SK-N-SH (cell line): ENCODE data around the gene SPRED1. TPM values are rescaled to one million over a fixed set of nuclear protein-coding genes. Genes with fewer than 3 reads are reported as not detected.

ENCODE experiments used
- CTCF ChIA-PET: fragments of 300-600, 350-600 bp; formaldehyde crosslinking; extraction: SDS; loops from one replicate; lab custom pipeline; 2021; lab: Yijun Ruan, JAX
- POLR2A ChIA-PET: fragments of 350-600 bp; sonication (Branson Sonifier 250); formaldehyde crosslinking; extraction: SDS; loops from one replicate; lab custom pipeline; 2020; ENCODE audit warnings: antibody characterized with exemption, inconsistent platforms; lab: Yijun Ruan, JAX
- DNase-seq: peaks from one replicate; pipeline ENCODE4 v3.0.0; 2012
- H2AFZ ChIP-seq: fragments of 200-600 bp; sonication (generic); 2 replicates; pipeline ENCODE4 v1.8.1; 2016; ENCODE audit warnings: antibody characterized with exemption, mild to moderate bottlenecking, low read depth
- H3F3A ChIP-seq: fragments of 200-600 bp; sonication (generic); replicated peaks from 2 replicates; pipeline ENCODE3; 2016; ENCODE audit warnings: antibody characterized with exemption, mild to moderate bottlenecking; ENCODE audit not compliant: insufficient read depth
- H3K27ac ChIP-seq, 2 experiments: fragments of 200-500 bp in 1 of 2; fragments of 200-600 bp in 1 of 2; sonication (Bioruptor generic) in 1 of 2; sonication (generic), shearing (Covaris generic) in 1 of 2; 2 replicates each; pipeline versions ENCODE4 v1.5.1 to v1.6.1; 2014 to 2016; ENCODE audit warnings: low read depth in 2 of 2, inconsistent platforms in 1 of 2, low read length in 1 of 2, mild to moderate bottlenecking in 1 of 2, mixed read lengths in 1 of 2
- H3K27me3 ChIP-seq: fragments of 200-600 bp; sonication (generic), shearing (Covaris generic); 2 replicates; pipeline ENCODE4 v1.6.1; 2016; ENCODE audit warnings: mixed run types; ENCODE audit not compliant: insufficient read depth
- H3K36me3 ChIP-seq, 2 experiments: fragments of 200-500 bp in 1 of 2; fragments of 200-600 bp in 1 of 2; sonication (Bioruptor generic) in 1 of 2; sonication (generic) in 1 of 2; replicated peaks in 1 of 2; 2 replicates each; pipeline versions ENCODE3 to v1.5.1; 2014 to 2016; ENCODE audit warnings: low read length in 1 of 2, mild to moderate bottlenecking in 1 of 2; ENCODE audit not compliant: insufficient read depth in 2 of 2, control insufficient read depth in 1 of 2
- H3K4me1 ChIP-seq, 2 experiments: fragments of 200-500 bp in 1 of 2; fragments of 200-600 bp in 1 of 2; sonication (Bioruptor generic) in 1 of 2; sonication (generic), shearing (Covaris generic) in 1 of 2; 2 replicates each; pipeline versions ENCODE4 v1.5.1 to v1.6.1; 2014 to 2016; ENCODE audit warnings: low read depth in 1 of 2, low read length in 1 of 2, mixed run types in 1 of 2; ENCODE audit not compliant: insufficient read depth in 2 of 2, control insufficient read depth in 1 of 2
- H3K4me2 ChIP-seq: fragments of 200-600 bp; sonication (generic), shearing (Covaris generic); 2 replicates; pipeline ENCODE4 v1.6.1; 2017; ENCODE audit warnings: mixed run types
- H3K4me3 ChIP-seq, 2 experiments: fragments of 200-500 bp in 1 of 2; fragments of 200-600 bp in 1 of 2; sonication (Bioruptor generic) in 1 of 2; sonication (generic), shearing (Covaris generic) in 1 of 2; 2 replicates each; pipeline versions ENCODE4 v1.5.1 to v1.8.1; 2014 to 2016; ENCODE audit warnings: low read depth in 2 of 2, inconsistent platforms in 1 of 2, low read length in 1 of 2, mild to moderate bottlenecking in 1 of 2, mixed read lengths in 1 of 2, moderate library complexity in 1 of 2
- H3K79me2 ChIP-seq: fragments of 200-600 bp; sonication (generic); 2 replicates; pipeline ENCODE4 v1.8.1; 2017; ENCODE audit warnings: mild to moderate bottlenecking; ENCODE audit not compliant: insufficient read depth
- H3K9ac ChIP-seq: fragments of 200-600 bp; sonication (generic); 2 replicates; pipeline ENCODE4 v1.6.1; 2017; ENCODE audit warnings: mixed run types
- H3K9me2 ChIP-seq: fragments of 200-600 bp; sonication (generic); 2 replicates; pipeline ENCODE4 v1.6.1; 2017; ENCODE audit warnings: mixed run types
- H3K9me3 ChIP-seq: fragments of 200-600 bp; sonication (generic); 2 replicates; pipeline ENCODE4 v1.6.1; 2017; ENCODE audit warnings: mixed run types, mild to moderate bottlenecking, moderate library complexity
- H4K20me1 ChIP-seq: fragments of 200-600 bp; sonication (generic); 2 replicates; pipeline ENCODE4 v1.6.1; 2017; ENCODE audit warnings: mild to moderate bottlenecking, mixed run types; ENCODE audit not compliant: insufficient read depth
- CHD2 ChIP-seq: fragments of 150-350 bp; IDR thresholded peaks from 2 replicates; pipeline ENCODE4 v1.6.1; 2018; ENCODE audit warnings: low read length; ENCODE audit not compliant: partially characterized antibody
- EP300 ChIP-seq, 2 experiments: IDR thresholded peaks; 2 replicates each; pipeline versions ENCODE4 v1.4.0 to v1.6.1; 2012; ENCODE audit warnings: borderline replicate concordance in 1 of 2, low read depth in 1 of 2, low read length in 1 of 2
- FOXJ3 ChIP-seq: sonication (generic); formaldehyde crosslinking; IDR thresholded peaks from 2 replicates; pipeline ENCODE4 v1.5.1; 2020; ENCODE audit warnings: mild to moderate bottlenecking, missing genetic modification reagents
- GABPA ChIP-seq: IDR thresholded peaks from 2 replicates; pipeline ENCODE4 v1.4.0; 2012; ENCODE audit warnings: low read depth, mild to moderate bottlenecking
- MEF2A ChIP-seq: IDR thresholded peaks from 2 replicates; pipeline ENCODE4 v1.4.0; 2012; ENCODE audit warnings: low read depth, borderline replicate concordance
- NFIC ChIP-seq: IDR thresholded peaks from 2 replicates; pipeline ENCODE4 v1.4.0; 2012; ENCODE audit warnings: borderline replicate concordance
- RAD21 ChIP-seq: IDR thresholded peaks from 2 replicates; pipeline ENCODE4 v1.6.1; 2012; ENCODE audit warnings: mild to moderate bottlenecking, low read length
- SIN3A ChIP-seq: IDR thresholded peaks from 2 replicates; pipeline ENCODE4 v1.6.1; 2012; ENCODE audit warnings: low read depth, mild to moderate bottlenecking, low read length, moderate library complexity, borderline replicate concordance
- SMC3 ChIP-seq: IDR thresholded peaks from 2 replicates; pipeline ENCODE4 v1.6.1; 2012; ENCODE audit warnings: low read depth, low read length, improper control_type of control experiment
- WGBS: methylation state at CpG from one replicate; pipeline ENCODE4 v1.1.6; 2017; ENCODE audit warnings: low lambda C conversion rate; 5-methylcytosine and 5-hydroxymethylcytosine counted together
- polyA plus RNA-seq, 3 experiments: library from polyadenylated mRNA; depleted of rRNA; stranded (reverse); fragments of >200 nt; gene quantifications; 2 replicates each; pipeline ENCODE4 v1.2.3, GENCODE V29; 2012
- TF ChIP-seq, protein P1 (sequence below): fragments of 200-600 bp; sonication (generic); IDR thresholded peaks from 2 replicates; pipeline ENCODE4 v1.6.1; 2017; ENCODE audit warnings: antibody characterized with exemption, mild to moderate bottlenecking, moderate library complexity
- TF ChIP-seq, protein P2 (sequence below): fragments of 150-350 bp; IDR thresholded peaks from 2 replicates; pipeline ENCODE4 v1.6.1; 2017; ENCODE audit warnings: antibody characterized with exemption, low read length, low read depth, borderline replicate concordance

The SPRED1 gene
- polyA plus RNA-seq, 1 of the 3 experiments (the other 2 are of a cell fraction), result 4.4 TPM

DNA sequence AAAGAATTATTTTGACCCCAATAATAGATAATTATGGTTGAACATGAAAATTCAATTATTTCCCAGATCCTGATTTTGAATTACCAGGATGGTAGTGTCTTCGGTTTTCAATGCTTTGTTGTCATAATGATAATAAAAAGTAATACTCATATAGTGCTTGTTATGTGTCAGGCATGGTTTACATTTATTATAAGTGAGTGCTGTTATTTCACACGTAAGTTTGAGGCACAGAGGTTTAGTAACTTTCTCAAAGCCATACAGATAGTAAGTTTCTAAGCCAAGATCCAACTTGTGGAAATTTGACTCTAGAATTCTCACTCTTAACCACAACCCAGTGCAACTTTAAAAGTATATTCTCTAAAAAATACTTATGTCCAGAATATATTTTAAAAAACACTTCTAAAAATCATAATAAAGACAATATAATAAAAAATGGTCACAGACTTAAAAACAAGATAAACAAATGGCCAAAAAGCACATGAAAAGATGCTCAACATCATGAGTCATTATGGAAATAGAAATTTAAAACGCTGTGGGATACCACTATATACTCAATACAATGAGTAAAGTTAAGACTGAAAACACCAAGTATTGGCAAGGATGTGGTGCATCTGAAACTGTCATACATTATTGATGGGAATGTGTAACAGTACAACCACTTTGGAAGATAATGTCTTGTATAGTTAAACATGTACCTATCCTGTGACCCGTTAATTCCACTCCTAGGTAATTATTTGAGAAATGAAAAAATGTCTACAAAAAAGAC is 45.2 kb downstream of the SPRED1 start (continued):
- TF ChIP-seq, protein P1, sequence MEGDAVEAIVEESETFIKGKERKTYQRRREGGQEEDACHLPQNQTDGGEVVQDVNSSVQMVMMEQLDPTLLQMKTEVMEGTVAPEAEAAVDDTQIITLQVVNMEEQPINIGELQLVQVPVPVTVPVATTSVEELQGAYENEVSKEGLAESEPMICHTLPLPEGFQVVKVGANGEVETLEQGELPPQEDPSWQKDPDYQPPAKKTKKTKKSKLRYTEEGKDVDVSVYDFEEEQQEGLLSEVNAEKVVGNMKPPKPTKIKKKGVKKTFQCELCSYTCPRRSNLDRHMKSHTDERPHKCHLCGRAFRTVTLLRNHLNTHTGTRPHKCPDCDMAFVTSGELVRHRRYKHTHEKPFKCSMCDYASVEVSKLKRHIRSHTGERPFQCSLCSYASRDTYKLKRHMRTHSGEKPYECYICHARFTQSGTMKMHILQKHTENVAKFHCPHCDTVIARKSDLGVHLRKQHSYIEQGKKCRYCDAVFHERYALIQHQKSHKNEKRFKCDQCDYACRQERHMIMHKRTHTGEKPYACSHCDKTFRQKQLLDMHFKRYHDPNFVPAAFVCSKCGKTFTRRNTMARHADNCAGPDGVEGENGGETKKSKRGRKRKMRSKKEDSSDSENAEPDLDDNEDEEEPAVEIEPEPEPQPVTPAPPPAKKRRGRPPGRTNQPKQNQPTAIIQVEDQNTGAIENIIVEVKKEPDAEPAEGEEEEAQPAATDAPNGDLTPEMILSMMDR, result no peak
- no peak for TF ChIP-seq MEF2A
- TF ChIP-seq, protein P2, sequence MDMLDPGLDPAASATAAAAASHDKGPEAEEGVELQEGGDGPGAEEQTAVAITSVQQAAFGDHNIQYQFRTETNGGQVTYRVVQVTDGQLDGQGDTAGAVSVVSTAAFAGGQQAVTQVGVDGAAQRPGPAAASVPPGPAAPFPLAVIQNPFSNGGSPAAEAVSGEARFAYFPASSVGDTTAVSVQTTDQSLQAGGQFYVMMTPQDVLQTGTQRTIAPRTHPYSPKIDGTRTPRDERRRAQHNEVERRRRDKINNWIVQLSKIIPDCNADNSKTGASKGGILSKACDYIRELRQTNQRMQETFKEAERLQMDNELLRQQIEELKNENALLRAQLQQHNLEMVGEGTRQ, result no peak
- no peak for TF ChIP-seq NFIC
- TF ChIP-seq SIN3A, result no peak
- TF ChIP-seq SMC3, result no peak

DNA sequence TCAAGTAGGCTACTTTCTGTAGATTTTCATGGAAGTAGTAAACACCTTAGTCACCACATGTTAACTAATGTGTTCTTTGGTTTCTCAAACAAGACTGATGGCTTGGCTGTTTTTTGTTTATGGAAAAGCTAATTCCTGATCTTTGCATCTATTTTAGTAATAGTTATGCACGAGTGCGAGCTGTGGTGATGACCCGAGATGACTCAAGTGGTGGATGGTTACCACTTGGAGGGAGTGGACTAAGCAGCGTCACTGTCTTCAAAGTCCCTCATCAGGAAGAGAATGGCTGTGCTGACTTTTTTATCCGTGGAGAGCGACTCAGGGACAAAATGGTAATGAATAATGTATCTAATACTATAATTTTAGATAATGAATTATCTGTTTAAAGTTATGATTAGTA is 46.6 kb downstream of the SPRED1 start:
- ChIA-PET CTCF (no interaction called here), POLR2A (no interaction called here)
- Histone ChIP-seq H3K4me3 (no peak overlapping the region), H3K9ac (no peak overlapping the region), H3K27me3 (no peaks in the 10 kb centered on the region), H3K27ac (no peak overlapping the region), H3K4me2 (no peak overlapping the region), H3K9me2 (no peaks in the 10 kb centered on the region), H3K79me2 (peaks cover 98% of the 10 kb centered on the region), H3F3A (peaks cover 17% of the 10 kb centered on the region), H4K20me1 (peaks cover 63% of the 10 kb centered on the region), H3K4me1 (peaks cover 0 to 16% of the 10 kb centered on the region in 2 experiments; a peak in 2 of 4 replicates), H3K36me3 (peaks cover 20 to 44% of the 10 kb centered on the region in 2 experiments), H3K9me3 (no peaks in the 10 kb centered on the region), H2AFZ (no peak overlapping the region)
- TF ChIP-seq, protein P2, result no peak
- TF ChIP-seq MEF2A (no peak), RAD21 (no peak), GABPA (no peak), CHD2 (no peak), EP300 (IDR thresholded peaks at IDR 0.05; ENCODE audit: borderline replicate concordance in 1 of 2, low read depth in 1 of 2, low read length in 1 of 2) (no peak), FOXJ3 (CRISPR knock-in tag) (no peak)
- TF ChIP-seq, protein P1, result no peak
- 93% methylated on average over 6 of the region's 6 CpGs for WGBS
- no peak for DNase-seq
